Omental fat pad (tissue), 4 donors: ENCODE measurements around the gene SYNGR3. TPM values are rescaled to one million over a fixed set of nuclear protein-coding genes. Genes with fewer than 3 reads are reported as not detected.
A peak's percentile ranks its signal among the peaks of the same experiment; 100 is the strongest.
"Not testable (repeated sequence)": the region's sequence is repeated elsewhere in the genome, so short reads cannot be mapped to it uniquely, and the experiment has no call there.

Experiments
- ATAC-seq: fragments of 150-250 bp; one replicate; pipeline ENCODE4 v1.9.1; 2016; ENCODE audit warnings: mild to moderate bottlenecking, moderate library complexity; ENCODE audit not compliant: low FRiP score
- DNase-seq: peaks from one replicate; pipeline ENCODE4 v3.0.0-alpha.2; 2019; ENCODE audit warnings: low spot score
- total RNA-seq, 4 donors: library from RNA; depleted of rRNA; stranded (reverse); fragments of >200 nt; gene quantifications; one replicate each; pipeline ENCODE4 v1.1.0, GENCODE V29; 2016
- TF ChIP-seq, protein P1 (sequence below), 3 donors: fragments of 450-650 bp; IDR thresholded peaks; one replicate each; pipeline ENCODE4 v1.5.1; 2016 to 2017; ENCODE audit warnings: antibody characterized with exemption in 3 of 3, mild to moderate bottlenecking in 3 of 3, moderate library complexity in 2 of 3

The SYNGR3 gene
- total RNA-seq, 4 donors from 2014 or later: 0.28 to 1.6 TPM; not detected in 2

DNA sequence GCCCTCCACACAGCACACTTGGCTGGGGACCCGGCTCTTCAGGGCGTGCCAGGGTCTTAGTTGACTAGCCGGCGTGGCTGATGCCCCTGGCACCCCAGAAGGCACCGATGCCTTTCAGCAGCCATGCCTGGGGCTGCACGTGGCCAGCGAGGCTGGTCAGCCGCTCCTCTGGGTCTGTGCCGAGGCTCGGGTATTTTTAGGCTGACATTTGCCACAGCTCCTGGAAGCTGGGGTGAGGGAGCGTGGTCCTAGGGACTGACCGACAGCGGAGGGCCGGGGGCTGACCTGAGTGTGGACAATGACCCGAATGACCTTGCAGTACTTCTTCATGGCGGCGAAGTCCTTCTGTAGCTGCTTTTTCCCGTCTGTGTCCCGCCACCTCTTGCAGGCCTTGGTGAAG lies 39.2 kb upstream of the SYNGR3 start:
- DNase-seq (no peak), ATAC-seq (no peak)
- TF ChIP-seq, protein P1, sequence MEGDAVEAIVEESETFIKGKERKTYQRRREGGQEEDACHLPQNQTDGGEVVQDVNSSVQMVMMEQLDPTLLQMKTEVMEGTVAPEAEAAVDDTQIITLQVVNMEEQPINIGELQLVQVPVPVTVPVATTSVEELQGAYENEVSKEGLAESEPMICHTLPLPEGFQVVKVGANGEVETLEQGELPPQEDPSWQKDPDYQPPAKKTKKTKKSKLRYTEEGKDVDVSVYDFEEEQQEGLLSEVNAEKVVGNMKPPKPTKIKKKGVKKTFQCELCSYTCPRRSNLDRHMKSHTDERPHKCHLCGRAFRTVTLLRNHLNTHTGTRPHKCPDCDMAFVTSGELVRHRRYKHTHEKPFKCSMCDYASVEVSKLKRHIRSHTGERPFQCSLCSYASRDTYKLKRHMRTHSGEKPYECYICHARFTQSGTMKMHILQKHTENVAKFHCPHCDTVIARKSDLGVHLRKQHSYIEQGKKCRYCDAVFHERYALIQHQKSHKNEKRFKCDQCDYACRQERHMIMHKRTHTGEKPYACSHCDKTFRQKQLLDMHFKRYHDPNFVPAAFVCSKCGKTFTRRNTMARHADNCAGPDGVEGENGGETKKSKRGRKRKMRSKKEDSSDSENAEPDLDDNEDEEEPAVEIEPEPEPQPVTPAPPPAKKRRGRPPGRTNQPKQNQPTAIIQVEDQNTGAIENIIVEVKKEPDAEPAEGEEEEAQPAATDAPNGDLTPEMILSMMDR (IDR thresholded peaks at IDR 0.05): no peak

DNA sequence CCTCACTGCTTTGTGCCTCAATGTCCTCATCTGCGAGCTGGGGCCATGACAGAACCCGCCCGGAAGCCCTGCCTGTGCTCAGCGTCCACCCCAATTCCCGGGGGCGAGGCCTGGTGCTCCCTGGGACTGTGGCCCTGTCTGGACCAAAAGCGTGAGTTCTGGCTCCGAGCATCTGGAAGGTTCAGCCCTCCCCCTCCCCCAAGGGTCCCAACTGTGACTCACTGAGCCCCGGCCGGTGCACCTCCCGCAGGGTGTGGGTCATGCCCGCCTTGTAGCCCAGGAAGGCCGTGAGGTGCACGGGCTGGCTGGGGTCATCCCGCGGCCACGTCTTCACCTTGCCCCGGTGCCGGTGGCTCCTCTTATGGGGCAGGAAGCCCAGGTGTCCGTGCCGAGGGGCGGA lies 36.0 kb upstream of the SYNGR3 start:
- TF ChIP-seq, protein P1 (IDR thresholded peaks at IDR 0.05): no peak
- ATAC-seq (no peak), DNase-seq (no peak)

DNA sequence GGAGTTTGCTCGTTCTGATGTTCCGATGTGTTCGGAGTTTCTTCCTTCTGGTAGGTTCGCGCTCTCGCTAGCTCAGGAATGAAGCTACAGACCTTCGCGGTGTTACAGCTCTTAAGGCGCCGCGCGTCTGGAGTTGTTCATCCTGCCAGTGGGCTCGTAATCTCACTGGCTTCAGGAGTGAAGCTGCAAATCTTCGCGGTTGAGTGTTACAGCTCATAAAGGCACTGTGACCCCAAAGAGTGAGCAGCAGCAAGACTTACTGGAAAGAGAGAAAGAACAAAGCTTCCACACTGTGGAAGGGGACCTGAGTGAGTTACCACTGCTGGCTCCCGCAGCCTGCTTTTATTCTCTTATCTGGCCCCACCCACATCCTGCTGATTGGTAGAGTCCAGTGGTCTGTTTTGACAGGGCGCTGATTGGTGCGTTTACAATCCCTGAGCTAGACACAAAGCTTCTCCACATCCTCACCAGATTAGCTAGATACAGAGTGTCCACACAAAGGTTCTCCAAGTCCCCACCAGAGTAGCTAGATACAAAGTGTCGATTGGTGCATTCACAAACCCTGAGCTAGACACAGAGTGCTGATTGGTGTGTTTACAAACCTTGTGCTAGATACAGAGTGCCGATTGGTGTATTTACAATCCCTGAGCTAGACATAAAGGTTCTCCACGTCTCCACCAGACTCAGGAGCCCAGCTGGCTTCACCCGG lies 32.2 kb upstream of the SYNGR3 start:
- DNase-seq, ATAC-seq: not testable (repeated sequence)

DNA sequence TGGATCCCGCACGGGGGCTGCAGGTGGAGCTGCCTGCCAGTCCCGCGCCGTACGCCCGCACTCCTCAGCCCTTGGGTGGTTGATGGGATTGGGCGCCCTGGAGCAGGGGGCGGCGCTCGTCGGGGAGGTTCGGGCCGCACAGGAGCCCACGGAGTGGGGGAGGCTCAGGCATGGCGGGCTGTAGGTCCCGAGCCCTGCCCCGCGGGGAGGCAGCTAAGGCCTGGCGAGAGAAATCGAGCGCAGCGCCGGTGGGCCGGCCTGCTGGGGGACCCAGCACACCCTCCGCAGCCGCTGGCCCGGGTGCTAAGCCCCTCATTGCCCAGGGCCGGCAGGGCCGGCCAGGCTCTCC lies 31.7 kb upstream of the SYNGR3 start:
- not testable (repeated sequence) for DNase-seq, ATAC-seq

DNA sequence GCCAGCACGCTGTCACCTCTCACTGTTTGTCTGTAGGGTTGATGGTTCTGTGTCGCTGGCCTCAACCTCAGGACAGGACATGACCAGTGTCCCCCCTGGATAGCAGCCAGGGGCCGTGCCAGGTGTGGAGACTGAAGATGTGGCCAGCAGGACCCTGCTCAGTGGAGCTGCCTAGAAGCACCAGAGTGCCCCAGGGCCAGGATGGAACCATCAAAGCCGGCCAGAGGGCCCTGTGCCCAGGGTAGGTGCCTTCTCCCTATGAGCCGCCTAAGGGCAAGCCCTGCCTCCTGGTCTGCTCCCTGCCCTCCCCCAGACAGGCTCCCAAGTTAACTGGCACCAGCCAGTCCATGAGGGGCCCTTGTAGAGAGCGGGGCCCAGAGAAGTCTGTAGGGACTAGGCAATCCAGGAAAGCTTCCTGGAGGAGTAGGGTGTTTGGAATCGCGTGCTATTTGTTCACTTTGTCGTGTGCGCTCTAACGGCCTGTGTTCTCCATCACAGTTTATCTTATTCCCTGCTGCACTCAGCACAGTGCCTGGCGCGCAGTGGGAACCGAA lies 31.0 kb upstream of the SYNGR3 start:
- no peak for ATAC-seq
- no peak for DNase-seq
- TF ChIP-seq, protein P1 (IDR thresholded peaks at IDR 0.05): no peak

DNA sequence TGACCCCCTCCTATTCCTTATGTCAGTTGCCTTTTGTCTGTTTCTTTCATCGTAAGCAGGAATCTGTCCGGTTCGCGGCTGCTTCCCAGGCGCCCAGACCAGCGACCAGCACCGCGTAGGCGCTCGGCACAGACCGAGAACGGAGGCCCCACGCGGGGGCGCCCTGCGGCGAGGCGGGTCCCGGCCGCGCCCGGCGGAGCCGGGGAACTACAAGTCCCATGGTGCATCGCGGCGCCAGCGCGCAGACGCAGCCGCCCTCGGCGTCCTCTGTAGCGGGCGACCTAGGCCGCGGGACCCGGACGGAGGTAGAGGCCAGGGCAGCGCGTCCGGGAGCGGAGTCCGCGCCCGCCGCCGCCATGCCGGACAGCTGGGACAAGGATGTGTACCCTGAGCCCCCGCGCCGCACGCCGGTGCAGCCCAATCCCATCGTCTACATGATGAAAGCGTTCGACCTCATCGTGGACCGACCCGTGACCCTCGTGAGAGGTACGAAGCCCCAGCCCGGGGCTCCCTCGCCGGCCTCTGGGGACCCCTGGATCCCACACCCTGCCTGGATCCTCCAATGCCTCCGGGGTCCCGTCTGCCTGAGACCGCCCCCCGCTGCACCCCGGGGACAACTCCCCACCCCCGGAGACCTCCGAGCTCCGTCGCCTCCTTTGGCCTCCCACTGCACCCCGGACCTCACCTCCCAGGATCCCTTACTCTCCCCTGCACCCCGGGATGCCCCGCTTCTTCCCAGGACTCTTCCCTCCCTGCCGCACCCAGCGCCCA lies 30.3 kb upstream of the SYNGR3 start, which contains the start of gene NDUFB10:
TSS of gene NDUFB10 (plus strand) at position 270 of the 771 bp plus-strand sequence. CDS start at position 357, 87 bp downstream.
- peak; percentile 89 for ATAC-seq
- DNase-seq: peak; percentile 78
- TF ChIP-seq, protein P1 (IDR thresholded peaks at IDR 0.05): peak in 1 of 3 donors; percentile 25

DNA sequence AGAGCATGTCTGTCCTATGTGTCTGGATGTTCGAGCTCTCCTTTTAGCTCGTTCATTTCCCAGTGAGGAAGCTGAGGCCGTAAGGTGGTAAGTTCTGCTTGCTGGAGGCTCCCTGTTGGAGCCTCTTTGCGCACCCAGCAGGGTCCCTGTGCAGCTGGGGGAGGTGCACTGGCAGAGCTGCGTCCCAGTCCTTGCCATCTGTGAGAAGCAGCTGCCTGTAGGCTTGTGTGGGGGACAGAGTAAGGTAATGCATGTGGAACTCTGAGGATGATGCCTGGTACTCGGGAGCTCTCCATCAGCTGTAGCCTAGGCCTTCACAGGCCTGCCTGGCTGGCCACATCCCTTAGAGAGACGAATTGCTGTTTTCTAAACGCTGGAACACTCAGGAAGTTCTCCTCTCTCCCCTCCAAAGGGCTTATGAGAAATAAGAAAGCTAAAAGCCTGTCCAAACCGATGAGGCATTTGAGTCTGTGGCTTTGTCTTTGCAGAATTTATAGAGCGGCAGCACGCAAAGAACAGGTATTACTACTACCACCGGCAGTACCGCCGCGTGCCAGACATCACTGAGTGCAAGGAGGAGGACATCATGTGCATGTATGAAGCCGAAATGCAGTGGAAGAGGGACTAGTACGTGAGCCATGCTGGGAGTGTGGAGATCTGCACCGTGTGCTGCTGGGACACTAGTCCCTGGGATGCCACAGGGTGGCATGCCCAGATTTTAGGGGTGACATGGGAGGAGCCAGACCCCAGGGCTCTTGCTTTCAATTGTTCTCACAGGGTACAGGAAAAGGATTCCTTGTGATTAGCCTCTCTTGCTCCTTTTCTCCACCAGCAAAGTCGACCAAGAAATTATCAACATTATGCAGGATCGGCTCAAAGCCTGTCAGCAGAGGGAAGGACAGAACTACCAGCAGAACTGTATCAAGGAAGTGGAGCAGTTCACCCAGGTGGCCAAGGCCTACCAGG lies 28.8 kb upstream of the SYNGR3 start:
- TF ChIP-seq, protein P1 (IDR thresholded peaks at IDR 0.05): no peak
- no peak for ATAC-seq
- no peak for DNase-seq
